ENCODE measurements around the gene EPHB4. TPM values are rescaled to one million over a fixed set of nuclear protein-coding genes. Genes with fewer than 3 reads are reported as not detected.

EPHB4 gene
- total RNA-seq, 3 donors from 2014 or later: 31.2 to 42.4 (median 38.9) TPM

- H3K9me3 ChIP-seq: no peaks in the 10 kb centered on the region
- intact Hi-C loops (cut with DNase I, micrococcal nuclease): no loop called here
- DNase-seq (no peak), ATAC-seq (no peak)
- no peaks in the 10 kb centered on the region for H3K4me1 ChIP-seq (ENCODE audit: low read depth)
- TF ChIP-seq CTCF (IDR thresholded peaks at IDR 0.05): no peak
- H3K4me3 ChIP-seq: no peak overlapping the region
- H3K36me3 ChIP-seq (ENCODE audit: low read depth): no peaks in the 10 kb centered on the region
Observed at GRCh38 chr7:100783804-100784203, 43.5 kb downstream of the EPHB4 start.

GRCh38 chr7:100781255-100781654 lies 46.1 kb downstream of the EPHB4 start:
- no peak for DNase-seq
- Histone ChIP-seq H3K4me3 (no peak overlapping the region), H3K36me3 (ENCODE audit: low read depth) (no peaks in the 10 kb centered on the region), H3K9me3 (no peaks in the 10 kb centered on the region), H3K4me1 (ENCODE audit: low read depth) (no peaks in the 10 kb centered on the region)
- ATAC-seq: no peak
- intact Hi-C loops (cut with DNase I, micrococcal nuclease): no loop called here
- no peak for TF ChIP-seq CTCF (IDR thresholded peaks at IDR 0.05)

GRCh38 chr7:100779359-100779758 lies 48.0 kb downstream of the EPHB4 start:
- H3K9me3 ChIP-seq: no peaks in the 10 kb centered on the region
- H3K4me3 ChIP-seq: no peak overlapping the region
- DNase-seq: no peak
- TF ChIP-seq CTCF (IDR thresholded peaks at IDR 0.05): no peak
- intact Hi-C loops (cut with DNase I, micrococcal nuclease): no loop called here
- H3K36me3 ChIP-seq (ENCODE audit: low read depth): no peaks in the 10 kb centered on the region
- H3K4me1 ChIP-seq (ENCODE audit: low read depth): no peaks in the 10 kb centered on the region
- ATAC-seq: no peak

- DNase-seq (no peak), ATAC-seq (no peak)
- Histone ChIP-seq H3K4me3 (no peak overlapping the region), H3K4me1 (ENCODE audit: low read depth) (no peaks in the 10 kb centered on the region), H3K9me3 (no peaks in the 10 kb centered on the region), H3K36me3 (ENCODE audit: low read depth) (no peaks in the 10 kb centered on the region)
- TF ChIP-seq CTCF (IDR thresholded peaks at IDR 0.05): no peak
- intact Hi-C loops (cut with DNase I, micrococcal nuclease): no loop called here
Observed at GRCh38 chr7:100778061-100778621, 49.2 kb downstream of the EPHB4 start.

- ATAC-seq (no peak), DNase-seq (no peak)
- Histone ChIP-seq H3K4me3 (no peak overlapping the region), H3K4me1 (ENCODE audit: low read depth) (no peaks in the 10 kb centered on the region), H3K36me3 (ENCODE audit: low read depth) (no peaks in the 10 kb centered on the region), H3K9me3 (no peaks in the 10 kb centered on the region)
- no peak for TF ChIP-seq CTCF (IDR thresholded peaks at IDR 0.05)
- intact Hi-C loops (cut with DNase I, micrococcal nuclease): no loop called here
Observed at GRCh38 chr7:100773491-100773890, 53.8 kb downstream of the EPHB4 start.

- ATAC-seq: no peak
Observed at GRCh38 chr7:100768784-100769183, 58.5 kb downstream of the EPHB4 start.

More at GRCh38 chr7:100768784-100769183, 58.5 kb downstream of the EPHB4 start:
- Histone ChIP-seq H3K9me3 (no peaks in the 10 kb centered on the region), H3K4me1 (ENCODE audit: low read depth) (no peaks in the 10 kb centered on the region), H3K36me3 (ENCODE audit: low read depth) (no peaks in the 10 kb centered on the region), H3K4me3 (no peak overlapping the region)
- TF ChIP-seq CTCF (IDR thresholded peaks at IDR 0.05): no peak
- no peak for DNase-seq
- intact Hi-C loops (cut with DNase I, micrococcal nuclease): no loop called here
